Endothelial cell of umbilical vein (primary cell): Measurements from ENCODE around the gene OLA1. TPM values are rescaled to one million over a fixed set of nuclear protein-coding genes. Genes with fewer than 3 reads are reported as not detected.

Experiments
- BruUV-seq: library from RNA; stranded (reverse); fragments of 400-500 nt; replicated peaks from 2 replicates; lab custom pipeline; 2021; lab: Mats Ljungman, UMichigan
- CTCF ChIA-PET: fragments of 300-600, 350-600 bp; sonication (Branson Sonifier 250); formaldehyde crosslinking; loops from one replicate; lab custom pipeline; 2021; ENCODE audit warnings: antibody characterized with exemption, inconsistent platforms; lab: Charles Lee
- POLR2A ChIA-PET: fragments of 300-600, 350-600 bp; sonication (Branson Sonifier 250); formaldehyde crosslinking; loops from one replicate; lab custom pipeline; 2021; ENCODE audit warnings: antibody characterized with exemption, inconsistent platforms; lab: Charles Lee
- DNase-seq: peaks from one replicate; pipeline ENCODE4 v3.0.0-alpha.2; 2011; ENCODE audit warnings: low read depth, low spot score
- FAIRE-seq: peaks from 2 replicates; lab custom pipeline; 2011; peaks lifted over from hg19 to GRCh38; lab: Jason Lieb, UNC
- H2AFZ ChIP-seq: 2 replicates; pipeline ENCODE4 v1.6.0; 2012; ENCODE audit warnings: low read depth, low read length, control low read depth, inconsistent platforms
- H3K27ac ChIP-seq: 2 replicates; pipeline ENCODE4 v1.5.1; 2011; ENCODE audit warnings: low read depth, mild to moderate bottlenecking, control low read depth, low read length, moderate library complexity; ENCODE audit not compliant: insufficient read depth
- H3K27me3 ChIP-seq, 2 experiments: 2 replicates each; pipeline versions ENCODE4 v1.6.0 to v1.6.1; 2011; ENCODE audit warnings: low read length in 2 of 2, mixed read lengths in 1 of 2; ENCODE audit not compliant: control insufficient read depth in 2 of 2, insufficient read depth in 2 of 2
- H3K36me3 ChIP-seq, 2 experiments: 2 replicates in 1 of 2; 3 replicates in 1 of 2; pipeline ENCODE4 v1.5.1; 2011; ENCODE audit warnings: low read length in 2 of 2, mild to moderate bottlenecking in 1 of 2, moderate library complexity in 1 of 2; ENCODE audit not compliant: control insufficient read depth in 2 of 2, insufficient read depth in 2 of 2; ENCODE audit errors: extremely low read depth in 1 of 2
- H3K4me1 ChIP-seq: 3 replicates; pipeline ENCODE4 v1.5.1; 2011; ENCODE audit warnings: mild to moderate bottlenecking, low read length; ENCODE audit not compliant: control insufficient read depth, insufficient read depth; ENCODE audit errors: extremely low read depth
- H3K4me2 ChIP-seq: 2 replicates; pipeline ENCODE4 v1.6.1; 2011; ENCODE audit warnings: low read length, control low read depth, mixed read lengths; ENCODE audit not compliant: insufficient read depth
- H3K4me3 ChIP-seq, 3 experiments: fragments of 200-600 bp in 1 of 3; sonication (generic), shearing (Covaris generic) in 1 of 3; replicated peaks in 1 of 3; 2 replicates each; pipeline ENCODE4 v1.5.1; 2011 to 2016; ENCODE audit warnings: control low read depth in 3 of 3, low read length in 3 of 3, mild to moderate bottlenecking in 2 of 3, inconsistent platforms in 1 of 3, low read depth in 1 of 3, moderate library complexity in 1 of 3; ENCODE audit not compliant: insufficient read depth in 1 of 3
- H3K79me2 ChIP-seq: 2 replicates; pipeline ENCODE4 v1.6.0; 2012; ENCODE audit warnings: low read length, inconsistent platforms; ENCODE audit not compliant: control insufficient read depth, insufficient read depth
- H3K9ac ChIP-seq: replicated peaks from 2 replicates; pipeline ENCODE3; 2011; ENCODE audit warnings: low read length, control low read depth; ENCODE audit not compliant: insufficient read depth; ENCODE audit errors: extremely low read depth
- H3K9me1 ChIP-seq: replicated peaks from 3 replicates; pipeline ENCODE4 v1.6.0; 2011; ENCODE audit warnings: mild to moderate bottlenecking, low read length; ENCODE audit not compliant: control insufficient read depth, insufficient read depth; ENCODE audit errors: extremely low read depth
- H3K9me3 ChIP-seq: replicated peaks from 2 replicates; pipeline ENCODE4 v1.5.1; 2012; ENCODE audit warnings: low read length, inconsistent platforms; ENCODE audit not compliant: control insufficient read depth, insufficient read depth
- H4K20me1 ChIP-seq: replicated peaks from 2 replicates; pipeline ENCODE3; 2011; ENCODE audit warnings: mild to moderate bottlenecking, low read length; ENCODE audit not compliant: control insufficient read depth, insufficient read depth; ENCODE audit errors: extremely low read depth
- EZH2 ChIP-seq: IDR thresholded peaks from 2 replicates; pipeline ENCODE4 v1.6.1; 2012; ENCODE audit warnings: borderline replicate concordance, low read depth, mild to moderate bottlenecking, moderate library complexity, low read length, inconsistent platforms; ENCODE audit not compliant: severe bottlenecking
- FOS ChIP-seq: IDR thresholded peaks from 2 replicates; pipeline ENCODE4 v1.6.1; 2011; ENCODE audit warnings: mild to moderate bottlenecking, low read length, moderate library complexity, borderline replicate concordance; ENCODE audit not compliant: insufficient read depth
- GATA2 ChIP-seq: IDR thresholded peaks from 2 replicates; pipeline ENCODE4 v1.7.0; 2011; ENCODE audit warnings: low read depth, mild to moderate bottlenecking, moderate library complexity, mixed read lengths, low read length; ENCODE audit not compliant: insufficient read length, insufficient read depth
- JUN ChIP-seq: IDR thresholded peaks from 2 replicates; pipeline ENCODE4 v1.6.1; 2011; ENCODE audit warnings: borderline replicate concordance, low read depth; ENCODE audit not compliant: insufficient read length, insufficient read depth
- MYC ChIP-seq: IDR thresholded peaks from one replicate; pipeline ENCODE4 v1.6.1; 2011; ENCODE audit warnings: mild to moderate bottlenecking, low read depth, low read length
- POLR2A ChIP-seq: IDR thresholded peaks from 2 replicates; pipeline ENCODE4 v1.6.1; 2012; ENCODE audit warnings: low read depth, mild to moderate bottlenecking, control low read depth, low read length
- POLR2AphosphoS5 ChIP-seq: IDR thresholded peaks from 2 replicates; pipeline ENCODE4 v1.6.1; 2012; ENCODE audit warnings: low read depth, mild to moderate bottlenecking, control low read depth, low read length, moderate library complexity; ENCODE audit not compliant: insufficient read depth
- dilution Hi-C: fragments of 300-500 bp; cut with MboI; formaldehyde crosslinking; loops from one replicate; pipeline ENCODE4 v1.15.0; 2019; ENCODE audit warnings: low sequenced_read_pairs; ENCODE audit not compliant: extremely low pct_ligation_motif_present
- intact Hi-C: fragments of 100-400 bp; cut with micrococcal nuclease; formaldehyde crosslinking; loops from one replicate; pipeline ENCODE4 v1.10.0; 2022
- polyA plus RNA-seq, 4 experiments: library from polyadenylated mRNA; depleted of rRNA in 3 of 4; stranded (reverse) in 3 of 4; unstranded in 1 of 4; fragments of >200 nt; gene quantifications; 2 replicates each; pipeline versions ENCODE4 v1.2.1 to v1.2.3, GENCODE V29; 2011 to 2012; ENCODE audit warnings: missing spikeins in 1 of 4
- total RNA-seq: library from RNA; stranded (reverse); gene quantifications from 2 replicates; pipeline ENCODE4 v1.2.3, GENCODE V29; 2021
- TF ChIP-seq, protein P1 (sequence below): IDR thresholded peaks from 2 replicates; pipeline ENCODE4 v1.6.1; 2011; ENCODE audit not compliant: insufficient read depth, insufficient read length
- TF ChIP-seq, protein P2 (sequence below), 2 donors: IDR thresholded peaks; 1 replicate in 1 of 2; 2 replicates in 1 of 2; pipeline ENCODE4 v1.5.1; 2011; ENCODE audit warnings: low read length in 2 of 2, mild to moderate bottlenecking in 2 of 2, moderate library complexity in 2 of 2, control low read depth in 1 of 2, inconsistent platforms in 1 of 2, low read depth in 1 of 2; ENCODE audit not compliant: insufficient read depth in 1 of 2; ENCODE audit errors: extremely low read depth in 1 of 2

OLA1 gene
- total and polyA plus RNA-seq, 2 donors (not counting 3 experiments of a cell fraction or from before 2014, with no cell fraction given) = 30.6 to 93.9 TPM

DNA sequence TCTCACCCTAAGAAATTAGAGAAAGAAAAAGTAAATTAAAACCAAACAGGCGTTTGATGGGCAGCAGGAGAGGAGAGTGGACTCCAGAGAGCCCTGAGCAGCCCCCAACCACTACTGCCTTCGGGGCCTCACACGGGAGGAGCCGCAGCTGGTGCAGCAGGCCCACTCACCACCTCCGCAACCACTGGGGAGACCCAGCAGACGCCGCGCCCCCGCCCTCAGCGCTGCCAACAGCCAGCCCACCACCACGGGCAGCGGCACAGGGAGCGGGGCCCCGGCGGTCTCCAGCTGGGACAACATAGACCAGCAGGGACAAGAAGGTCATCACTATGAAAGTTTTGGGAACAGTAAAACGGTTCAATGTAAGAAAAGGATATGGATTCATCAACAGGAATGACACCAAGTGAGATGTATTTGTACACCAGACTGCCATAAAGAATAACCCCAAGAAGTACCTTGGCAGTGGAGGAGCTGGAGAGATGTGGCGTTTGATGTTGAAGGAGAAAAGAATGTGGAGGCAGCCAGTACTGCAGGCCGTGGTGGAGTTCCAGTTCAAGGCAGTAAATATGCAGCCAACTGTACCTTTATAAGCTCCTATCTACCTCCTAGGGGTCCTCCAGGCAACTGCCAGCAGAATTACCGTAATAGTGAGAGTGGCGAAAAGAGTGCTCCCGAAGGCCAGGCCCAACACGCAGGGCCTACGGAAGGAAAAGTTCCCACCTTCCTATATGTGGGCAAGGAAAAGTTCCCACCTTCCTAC is 76.5 kb downstream of the OLA1 start:
- H3K79me2 ChIP-seq = peaks cover 42% of the 10 kb centered on the region
- POLR2A ChIA-PET = no interaction called here
- intact Hi-C loops = no loop called here

More for the DNA sequence above, 76.5 kb downstream of the OLA1 start:
- Histone ChIP-seq H3K27ac (no peak overlapping the region), H3K4me3 (no peak overlapping the region), H3K36me3 (peaks cover 0 to 3% of the 10 kb centered on the region in 2 experiments), H3K27me3 (no peaks in the 10 kb centered on the region), H4K20me1 (peaks cover 4% of the 10 kb centered on the region), H3K4me1 (no peaks in the 10 kb centered on the region), H2AFZ (no peak overlapping the region), H3K4me2 (no peak overlapping the region), H3K9ac (no peak overlapping the region), H3K9me3 (no peaks in the 10 kb centered on the region), H3K9me1 (no peaks in the 10 kb centered on the region)
- CTCF ChIA-PET = no interaction called here
- dilution Hi-C loops = no loop called here
- no TSS peak for BruUV-seq
- FAIRE-seq (no peak), DNase-seq (no peak)
- no peak for TF ChIP-seq GATA2
- TF ChIP-seq, protein P1, sequence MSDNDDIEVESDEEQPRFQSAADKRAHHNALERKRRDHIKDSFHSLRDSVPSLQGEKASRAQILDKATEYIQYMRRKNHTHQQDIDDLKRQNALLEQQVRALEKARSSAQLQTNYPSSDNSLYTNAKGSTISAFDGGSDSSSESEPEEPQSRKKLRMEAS = no peak
- no peak for TF ChIP-seq FOS
- TF ChIP-seq POLR2A = no peak
- TF ChIP-seq, protein P2, sequence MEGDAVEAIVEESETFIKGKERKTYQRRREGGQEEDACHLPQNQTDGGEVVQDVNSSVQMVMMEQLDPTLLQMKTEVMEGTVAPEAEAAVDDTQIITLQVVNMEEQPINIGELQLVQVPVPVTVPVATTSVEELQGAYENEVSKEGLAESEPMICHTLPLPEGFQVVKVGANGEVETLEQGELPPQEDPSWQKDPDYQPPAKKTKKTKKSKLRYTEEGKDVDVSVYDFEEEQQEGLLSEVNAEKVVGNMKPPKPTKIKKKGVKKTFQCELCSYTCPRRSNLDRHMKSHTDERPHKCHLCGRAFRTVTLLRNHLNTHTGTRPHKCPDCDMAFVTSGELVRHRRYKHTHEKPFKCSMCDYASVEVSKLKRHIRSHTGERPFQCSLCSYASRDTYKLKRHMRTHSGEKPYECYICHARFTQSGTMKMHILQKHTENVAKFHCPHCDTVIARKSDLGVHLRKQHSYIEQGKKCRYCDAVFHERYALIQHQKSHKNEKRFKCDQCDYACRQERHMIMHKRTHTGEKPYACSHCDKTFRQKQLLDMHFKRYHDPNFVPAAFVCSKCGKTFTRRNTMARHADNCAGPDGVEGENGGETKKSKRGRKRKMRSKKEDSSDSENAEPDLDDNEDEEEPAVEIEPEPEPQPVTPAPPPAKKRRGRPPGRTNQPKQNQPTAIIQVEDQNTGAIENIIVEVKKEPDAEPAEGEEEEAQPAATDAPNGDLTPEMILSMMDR (IDR thresholded peaks at IDR 0.05; ENCODE audit: extremely low read depth in 1 of 2, insufficient read depth in 1 of 2, low read depth in 1 of 2, low read length in 2 of 2) = no peak
- no peak for TF ChIP-seq JUN
- no peak for TF ChIP-seq POLR2AphosphoS5
- no peak for TF ChIP-seq MYC
- no peak for TF ChIP-seq EZH2
